Ramos (cell line): ENCODE data around the gene SIT1.

ENCODE experiments used
- in situ Hi-C: fragments of 300-500 bp; cut with MboI; formaldehyde crosslinking; loops from one replicate; pipeline ENCODE4 v1.14.3; 2022; ENCODE audit warnings: low sequenced_read_pairs; ENCODE audit not compliant: unreplicated experiment

Gene SIT1

DNA sequence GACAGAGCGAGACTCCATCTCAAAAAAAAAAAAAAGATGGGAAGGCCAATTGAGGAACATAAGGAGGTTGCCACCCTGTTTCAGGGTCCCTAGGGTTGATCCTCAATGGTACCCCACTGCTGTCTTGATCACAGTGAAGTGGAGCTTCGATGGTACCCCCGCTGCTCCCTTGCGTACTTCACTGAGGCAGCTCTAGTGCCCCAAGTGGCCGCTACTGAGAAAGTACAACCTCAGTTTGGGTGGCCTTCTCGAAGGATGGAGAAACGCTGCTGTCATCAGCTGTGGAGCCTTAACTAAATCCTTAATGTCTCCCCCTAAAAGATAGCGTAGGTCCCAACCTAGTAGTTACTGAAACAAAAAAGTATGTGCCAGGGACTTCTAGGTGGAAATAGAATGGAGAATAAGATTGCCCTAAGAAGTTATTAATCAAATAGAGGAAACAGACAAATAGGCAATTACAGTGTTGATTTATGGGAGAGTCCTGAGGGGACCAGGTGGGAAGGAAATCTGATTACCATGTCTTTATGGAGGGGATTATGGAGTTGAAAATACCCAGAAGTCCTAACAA, 39.4 kb downstream of the SIT1 start:
- in situ Hi-C loops: no loop called here

DNA sequence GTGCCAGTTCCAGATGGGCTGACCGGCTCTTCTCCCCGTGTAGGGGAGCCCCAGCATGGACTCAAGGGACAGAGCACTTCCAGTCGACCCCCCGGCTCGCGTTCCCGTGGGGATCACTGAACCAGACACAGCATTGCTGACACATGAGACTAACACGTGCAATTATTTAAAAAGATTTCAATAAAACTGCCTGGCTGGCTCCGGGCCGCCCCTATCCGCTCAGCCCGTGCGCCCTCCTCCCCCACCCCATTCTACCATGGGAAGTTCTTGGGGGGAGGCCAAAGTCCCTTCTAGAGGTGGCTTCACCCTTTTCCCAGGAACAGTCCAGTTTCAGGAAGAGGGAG, 40.9 kb downstream of the SIT1 start:
- in situ Hi-C loops: loop anchor here (10.0 kb wide), 2 partner anchors 45 to 115 kb away; partner anchors contain the start of genes CCDC107, RMRP and SIT1

DNA sequence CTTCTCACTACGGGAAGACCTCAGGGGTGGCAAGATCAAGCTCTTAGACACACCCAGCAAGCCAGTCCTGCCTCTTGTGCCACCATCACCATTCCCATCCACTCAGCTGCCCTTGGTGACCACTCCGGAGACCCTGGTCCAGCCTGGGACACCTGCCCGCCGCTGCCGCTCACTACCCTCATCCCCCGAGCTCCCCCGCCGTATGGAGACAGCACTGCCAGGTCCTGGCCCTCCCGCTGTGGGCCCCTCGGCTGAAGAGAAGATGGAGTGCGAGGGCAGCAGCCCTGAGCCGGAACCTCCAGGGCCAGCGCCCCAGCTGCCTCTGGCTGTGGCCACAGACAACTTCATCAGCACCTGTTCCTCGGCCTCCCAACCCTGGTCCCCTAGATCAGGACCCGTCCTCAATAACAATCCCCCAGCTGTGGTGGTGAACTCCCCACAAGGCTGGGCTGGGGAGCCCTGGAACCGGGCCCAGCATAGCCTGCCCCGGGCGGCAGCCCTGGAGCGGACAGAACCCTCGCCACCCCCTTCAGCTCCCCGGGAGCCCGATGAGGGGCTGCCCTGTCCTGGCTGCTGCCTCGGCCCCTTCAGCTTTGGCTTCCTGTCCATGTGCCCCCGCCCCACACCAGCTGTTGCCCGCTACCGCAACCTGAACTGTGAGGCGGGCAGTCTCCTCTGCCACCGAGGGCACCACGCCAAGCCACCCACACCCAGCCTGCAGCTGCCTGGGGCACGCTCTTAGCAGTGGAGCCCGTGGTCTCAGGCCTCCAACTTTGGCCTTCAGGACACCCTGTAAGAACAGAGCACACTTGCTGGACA, 41.5 kb downstream of the SIT1 start:
- in situ Hi-C loops: loop anchor here (10.0 kb wide), 2 partner anchors 46 to 116 kb away; partner anchors contain the start of genes CCDC107, RMRP and SIT1

DNA sequence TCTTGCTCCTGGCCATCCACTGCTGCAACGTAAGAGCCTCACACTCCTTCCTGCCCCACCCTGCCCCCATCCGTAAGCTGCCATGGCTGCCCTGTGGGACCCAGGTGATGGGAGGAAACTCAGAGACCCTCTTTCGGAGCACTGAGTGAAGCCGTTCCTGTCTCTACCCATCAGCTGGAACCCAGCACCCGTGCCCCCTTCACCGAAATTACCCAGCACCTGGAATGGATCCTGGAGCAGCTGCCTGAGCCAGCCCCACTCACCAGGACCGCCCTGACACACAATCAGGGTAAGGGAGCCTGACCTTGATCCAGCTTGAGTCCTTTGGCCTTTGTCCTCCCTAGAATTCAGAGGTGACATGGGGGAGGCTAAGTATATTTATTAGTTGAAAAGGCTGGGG, 42.5 kb downstream of the SIT1 start:
- in situ Hi-C loops: loop anchor here (10.0 kb wide), 2 partner anchors 47 to 117 kb away; partner anchors contain the start of genes CCDC107, RMRP and SIT1

DNA sequence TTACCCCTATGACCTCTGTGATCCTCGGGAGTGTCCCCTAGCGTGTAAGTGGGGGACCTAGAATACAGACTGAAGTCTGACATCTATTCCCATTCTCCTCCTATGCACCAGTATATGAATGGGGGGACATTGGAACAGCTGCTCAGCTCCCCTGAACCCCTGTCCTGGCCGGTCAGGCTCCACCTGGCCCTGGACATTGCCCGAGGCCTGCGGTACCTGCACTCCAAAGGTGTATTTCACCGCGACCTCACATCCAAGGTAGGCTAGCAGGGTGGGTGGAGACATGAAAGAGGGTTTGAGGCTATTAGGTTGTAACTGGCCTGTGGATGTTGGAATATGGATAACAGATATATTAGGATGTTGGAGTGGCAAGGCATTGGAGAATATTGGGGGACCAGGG, 44.0 kb downstream of the SIT1 start:
- in situ Hi-C loops: loop anchor here (10.0 kb wide), 2 partner anchors 48 to 118 kb away; partner anchors contain the start of genes CCDC107, RMRP and SIT1

DNA sequence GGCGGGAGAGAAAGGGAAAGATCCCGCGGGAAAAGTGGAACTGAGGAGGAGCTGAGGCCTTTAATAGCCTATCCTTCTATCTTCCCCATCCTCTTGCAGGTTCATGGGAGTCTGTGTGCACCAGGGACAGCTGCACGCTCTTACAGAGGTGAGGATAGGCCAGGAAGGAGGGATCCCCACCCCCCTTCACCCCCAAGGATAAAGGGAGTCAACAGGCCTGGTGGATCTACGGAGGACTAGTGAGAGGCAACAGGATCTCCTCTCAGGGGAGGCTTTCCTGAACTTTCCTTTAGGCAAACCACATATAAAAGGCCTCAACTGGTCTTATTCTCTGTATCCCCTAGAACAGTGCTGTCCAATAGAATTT, 44.6 kb downstream of the SIT1 start:
- in situ Hi-C loops: loop anchor here (10.0 kb wide), 2 partner anchors 49 to 119 kb away; partner anchors contain the start of genes CCDC107, RMRP and SIT1

DNA sequence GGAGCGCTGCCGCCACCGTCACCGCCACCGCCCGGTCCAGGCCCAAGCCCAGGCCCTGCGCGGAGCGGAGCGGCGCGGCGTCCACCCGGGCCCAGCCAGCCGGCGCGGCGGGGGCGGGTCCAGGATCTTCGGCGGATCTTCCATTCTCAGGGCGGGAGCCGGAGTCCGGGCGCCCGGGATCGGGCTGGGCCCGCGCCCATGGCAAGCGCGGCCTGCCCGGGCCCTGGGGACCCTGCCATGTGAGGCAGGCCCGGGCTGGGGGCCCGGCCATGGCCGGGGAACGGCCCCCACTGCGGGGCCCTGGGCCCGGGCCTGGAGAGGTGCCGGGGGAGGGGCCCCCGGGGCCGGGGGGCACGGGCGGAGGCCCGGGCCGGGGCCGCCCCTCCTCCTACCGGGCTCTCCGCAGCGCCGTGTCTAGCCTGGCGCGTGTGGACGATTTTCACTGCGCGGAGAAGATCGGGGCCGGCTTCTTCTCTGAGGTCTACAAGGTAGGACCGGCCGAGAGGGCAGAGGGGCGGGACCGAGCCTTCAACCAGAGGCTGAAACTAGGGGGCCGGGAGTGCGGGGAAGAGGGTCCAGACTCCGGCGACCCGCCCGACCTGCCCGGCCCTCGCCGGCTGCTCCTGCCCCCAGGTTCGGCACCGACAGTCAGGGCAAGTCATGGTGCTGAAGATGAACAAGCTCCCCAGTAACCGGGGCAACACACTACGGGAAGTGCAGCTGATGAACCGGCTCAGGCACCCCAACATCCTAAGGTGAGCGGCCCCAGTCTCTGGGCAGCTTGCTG, 45.2 kb downstream of the SIT1 start:
- in situ Hi-C loops: loop anchor here (10.0 kb wide), 2 partner anchors 49 to 119 kb away; partner anchors contain the start of genes CCDC107, RMRP and SIT1

DNA sequence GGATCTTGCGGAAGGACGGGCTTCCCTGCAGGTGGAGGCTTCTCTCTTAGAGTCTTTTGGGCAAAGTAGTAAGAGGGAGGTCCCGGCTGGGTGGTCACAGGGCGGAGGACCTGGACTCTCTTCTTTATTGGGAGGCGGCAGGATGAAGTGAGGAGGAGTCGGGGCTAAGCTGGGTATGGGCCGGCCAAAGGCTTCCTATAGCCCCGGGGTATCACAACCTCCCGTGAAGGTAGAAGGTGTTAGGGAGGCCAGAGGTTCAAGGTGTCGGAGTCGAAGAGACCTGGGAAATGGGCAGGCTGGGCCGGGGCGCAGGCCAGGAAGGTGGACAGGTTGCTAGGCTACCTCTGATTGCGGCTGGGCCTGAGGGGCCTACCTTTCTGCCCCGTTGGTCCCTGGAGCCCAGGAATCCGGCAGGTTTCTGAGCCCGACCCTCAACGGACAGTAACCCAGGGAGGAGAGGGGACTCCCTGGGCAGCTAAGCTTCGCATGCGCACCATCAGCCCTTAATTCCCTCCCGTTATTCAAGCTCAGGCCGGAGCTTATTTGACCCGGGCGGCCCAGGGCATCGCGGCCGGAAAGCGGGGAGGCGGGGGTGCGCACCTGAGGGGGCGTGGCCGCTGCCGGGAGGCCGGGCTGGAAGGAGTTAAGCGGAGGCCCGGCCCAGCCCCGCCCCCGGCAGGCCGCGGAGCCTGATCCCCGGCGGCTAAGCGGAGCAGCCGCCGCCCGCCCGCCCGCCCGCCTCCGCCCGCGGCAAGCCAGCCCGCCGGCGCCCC, 46.0 kb downstream of the SIT1 start, which contains the start of gene TESK1:
Gene TESK1 (plus strand): TSS at position 685 of the 773 bp plus-strand sequence. CDS start 358 bp downstream, outside the sequence.
- in situ Hi-C loops: loop anchor here (10.0 kb wide), 2 partner anchors 50 to 120 kb away; partner anchors contain the start of genes CCDC107, RMRP and SIT1

DNA sequence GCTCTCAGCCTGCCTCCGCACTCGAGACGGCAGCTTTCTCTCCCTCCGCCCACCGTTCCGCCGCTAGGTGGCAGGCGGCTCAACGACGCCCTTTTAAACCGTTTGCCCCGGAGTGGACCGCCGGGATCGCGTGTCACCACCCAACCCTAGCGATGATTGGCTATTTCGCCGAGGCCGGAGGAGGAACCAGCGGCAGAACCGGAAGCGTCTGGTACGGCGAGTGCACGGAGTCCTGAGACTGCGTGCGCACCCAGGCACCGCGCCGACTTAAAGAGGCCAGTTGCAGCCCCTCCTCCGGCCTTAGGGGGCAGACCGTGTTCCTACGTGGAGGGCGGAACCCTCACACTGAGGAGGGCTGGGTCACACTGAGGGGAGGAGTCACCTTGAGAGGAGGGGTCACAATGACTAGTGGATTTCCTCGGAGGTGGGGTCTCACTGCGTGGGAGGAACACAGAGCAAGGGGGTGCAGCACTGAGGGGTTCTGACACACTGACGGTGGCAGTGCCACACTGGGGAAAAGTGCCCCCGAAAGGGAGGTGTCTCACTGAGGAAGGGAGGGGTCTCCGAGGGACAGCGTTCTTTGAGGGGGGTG, 46.6 kb downstream of the SIT1 start:
- in situ Hi-C loops: loop anchor here (10.0 kb wide), 2 partner anchors 51 to 121 kb away; partner anchors contain the start of genes CCDC107, RMRP and SIT1

DNA sequence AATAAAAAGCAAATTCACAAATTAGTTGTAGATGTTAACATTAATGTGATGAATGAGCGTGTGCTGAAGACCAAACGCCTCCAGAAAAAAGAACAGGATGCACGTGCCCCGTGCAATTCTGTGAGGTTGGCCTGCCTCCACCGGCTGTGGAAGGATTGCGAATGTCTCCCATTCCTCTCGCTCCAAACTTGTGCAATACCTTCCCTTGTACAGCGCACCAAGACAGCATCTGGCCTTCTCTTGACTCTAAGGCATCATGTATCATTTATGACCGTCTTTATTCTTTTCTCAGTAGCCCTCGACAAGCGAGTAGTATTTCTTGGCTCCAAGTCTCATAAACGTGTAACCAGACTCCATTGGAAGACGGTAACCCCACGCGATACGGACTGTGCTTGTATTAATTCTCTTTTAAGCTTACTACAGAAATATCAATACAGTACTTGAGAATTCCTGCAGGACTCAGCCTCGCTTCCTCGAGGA, 47.2 kb downstream of the SIT1 start:
- in situ Hi-C loops: loop anchor here (10.0 kb wide), 2 partner anchors 51 to 121 kb away; partner anchors contain the start of genes CCDC107, RMRP and SIT1

DNA sequence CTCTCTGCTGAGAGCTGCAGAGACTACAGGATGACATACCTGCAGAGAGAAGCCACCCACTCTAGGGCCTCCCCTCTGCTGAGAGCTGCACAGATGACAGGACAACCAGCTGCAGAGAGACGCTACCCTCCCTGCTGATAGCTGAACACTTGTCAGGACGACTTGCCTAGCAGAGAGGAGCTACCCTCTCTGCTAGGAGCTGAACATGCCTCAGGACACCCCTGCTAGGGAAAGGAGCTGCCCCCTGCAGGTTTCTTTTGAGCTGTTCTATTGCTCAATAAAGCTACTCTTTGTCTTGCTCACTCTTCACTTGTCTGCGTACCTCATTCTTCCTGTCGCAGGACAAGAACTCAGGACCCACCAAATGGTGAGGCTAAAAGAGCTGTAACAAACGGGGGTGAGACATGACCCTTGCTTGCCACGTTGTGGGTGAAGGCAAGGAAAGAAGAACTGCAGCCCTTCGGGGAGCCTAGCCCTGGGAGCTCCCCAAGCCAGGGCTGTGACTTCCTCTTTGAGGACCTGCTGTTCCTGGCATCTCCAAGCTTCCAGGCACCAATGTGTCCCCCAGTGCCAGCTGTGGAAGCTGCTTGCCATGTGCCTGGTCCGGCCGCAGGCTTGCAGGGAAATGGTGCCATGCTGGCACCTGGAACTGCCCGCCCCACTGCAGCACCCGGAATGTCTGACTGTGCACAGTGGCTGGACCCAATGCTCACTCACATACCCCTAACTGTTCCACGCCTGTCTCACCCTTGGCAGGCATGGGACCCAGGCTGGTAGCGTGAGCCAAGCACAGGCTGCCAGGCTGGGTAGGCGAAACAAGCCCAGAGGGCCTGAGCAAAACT, 50.7 kb downstream of the SIT1 start:
- in situ Hi-C loops: loop anchor here (10.0 kb wide), 2 partner anchors 55 to 125 kb away; partner anchors contain the start of genes CCDC107, RMRP and SIT1
